ENCODE results near the gene FAM135A.
"Not testable (repeated sequence)": the region's sequence is repeated elsewhere in the genome, so short reads cannot be mapped to it uniquely, and the experiment has no call there.

The FAM135A gene

GRCh38 chr6:70396796-70397729 lies 16.2 kb upstream of the FAM135A start:
- no peak for DNase-seq

- no peak for DNase-seq
Observed at GRCh38 chr6:70398783-70399728, 14.3 kb upstream of the FAM135A start.

- DNase-seq, result no peak
Observed at GRCh38 chr6:70404658-70405057, 8.7 kb upstream of the FAM135A start.

GRCh38 chr6:70409216-70409615 lies 4.1 kb upstream of the FAM135A start:
- DNase-seq, result no peak

- DNase-seq, result no peak
Observed at GRCh38 chr6:70411542-70412251, 1.6 kb upstream of the FAM135A start.

- no peak for DNase-seq
Observed at GRCh38 chr6:70412252-70413113, 825 bp upstream of the FAM135A start.

- no peak for DNase-seq
Observed at GRCh38 chr6:70413992-70414494, 735 bp downstream of the FAM135A start.

- no peak for DNase-seq
Observed at GRCh38 chr6:70414813-70415212, 1.5 kb downstream of the FAM135A start.

- no peak for DNase-seq
Observed at GRCh38 chr6:70415247-70415646, 1.9 kb downstream of the FAM135A start.

GRCh38 chr6:70415660-70416059 lies 2.4 kb downstream of the FAM135A start:
- DNase-seq, result no peak

- no peak for DNase-seq
Observed at GRCh38 chr6:70421509-70421908, 8.2 kb downstream of the FAM135A start.

- no peak for DNase-seq
Observed at GRCh38 chr6:70423189-70424134, 10.2 kb downstream of the FAM135A start.

- no peak for DNase-seq
Observed at GRCh38 chr6:70424291-70424690, 11.0 kb downstream of the FAM135A start.

- no peak for DNase-seq
Observed at GRCh38 chr6:70436320-70436719, 23.0 kb downstream of the FAM135A start.

GRCh38 chr6:70445001-70445400 lies 31.7 kb downstream of the FAM135A start:
- no peak for DNase-seq

- DNase-seq, result not testable (repeated sequence)
Observed at GRCh38 chr6:70447343-70448070, 34.2 kb downstream of the FAM135A start.

GRCh38 chr6:70453899-70454298 lies 40.6 kb downstream of the FAM135A start:
- not testable (repeated sequence) for DNase-seq

- DNase-seq, result no peak
Observed at GRCh38 chr6:70456735-70457134, 43.4 kb downstream of the FAM135A start.

- DNase-seq, result no peak
Observed at GRCh38 chr6:70459235-70459634, 45.9 kb downstream of the FAM135A start.

GRCh38 chr6:70459699-70460098 lies 46.4 kb downstream of the FAM135A start:
- not testable (repeated sequence) for DNase-seq
